NCI-H524 treated with DMSO at 0.1 percent for 48 hours (cell line): ENCODE measurements around the gene POLH.
"Not testable (repeated sequence)": the region's sequence is repeated elsewhere in the genome, so short reads cannot be mapped to it uniquely, and the experiment has no call there.

Experiments
- DNase-seq: peaks from one replicate; lab custom pipeline; 2025; lab: John Stamatoyannopoulos, UW

Gene POLH

DNA sequence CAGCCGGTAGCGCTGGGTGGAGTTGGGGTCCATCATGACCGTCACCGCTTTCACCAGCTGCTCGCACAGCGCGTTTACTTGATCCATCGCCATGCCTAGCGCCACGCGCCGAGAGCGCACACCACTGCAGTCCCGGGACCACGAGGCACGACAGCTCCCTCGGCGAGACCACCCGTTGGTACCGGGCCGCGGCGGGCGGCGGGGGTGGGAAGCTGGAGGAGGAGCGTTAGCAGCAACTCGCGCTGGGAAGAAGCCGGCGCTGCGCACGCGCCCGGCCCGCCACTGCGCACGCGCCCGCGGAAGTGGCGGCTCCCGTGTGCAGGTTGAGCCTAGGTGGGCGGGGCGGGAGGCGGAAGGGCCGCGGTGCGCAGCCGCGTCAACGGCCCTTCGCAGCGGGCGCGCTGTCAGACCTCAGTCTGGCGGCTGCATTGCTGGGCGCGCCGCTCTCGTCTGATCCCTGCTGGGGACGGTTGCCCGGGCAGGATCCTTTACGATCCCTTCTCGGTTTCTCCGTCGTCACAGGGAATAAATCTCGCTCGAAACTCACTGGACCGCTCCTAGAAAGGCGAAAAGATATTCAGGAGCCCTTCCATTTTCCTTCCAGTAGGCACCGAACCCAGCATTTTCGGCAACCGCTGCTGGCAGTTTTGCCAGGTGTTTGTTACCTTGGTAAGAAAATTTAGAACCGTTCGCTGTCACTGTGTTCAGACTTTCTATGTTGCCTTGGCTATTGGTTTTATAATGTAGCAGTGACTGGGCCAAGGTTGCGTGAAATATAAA lies at the start of gene POLH, which contains the start of gene XPO5:
Gene POLH (plus strand): TSS at position 414 of the 780 bp plus-strand sequence. CDS start 6,135 bp downstream, outside the sequence.
Gene XPO5 (minus strand): TSS at position 267 of the 780 bp plus-strand sequence. CDS start 174 bp downstream, at position 93.
- DNase-seq, result peak; percentile 68

- no peak for DNase-seq
Measured at GRCh38 chr6:43532201-43532600, 43.8 kb upstream of the POLH start.

DNA sequence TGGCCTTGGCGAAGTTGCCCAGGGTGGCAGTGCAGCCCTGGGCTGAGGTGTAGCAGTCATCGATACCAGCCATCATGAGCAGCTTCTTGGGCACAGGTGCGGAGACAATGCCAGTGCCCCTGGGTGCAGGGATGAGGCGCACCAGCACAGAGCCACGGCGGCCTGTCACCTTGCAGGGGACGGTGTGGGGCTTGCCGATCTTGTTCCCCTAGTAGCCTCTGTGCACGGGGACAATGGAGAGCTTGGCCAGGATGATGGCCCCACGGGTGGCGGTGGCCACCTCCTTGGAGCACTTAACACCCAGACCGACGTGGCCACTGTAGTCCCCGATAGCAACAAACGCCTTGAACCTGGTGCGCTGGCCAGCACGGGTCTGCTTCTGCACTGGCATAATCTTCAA lies 37.0 kb upstream of the POLH start:
- DNase-seq, result not testable (repeated sequence)

DNA sequence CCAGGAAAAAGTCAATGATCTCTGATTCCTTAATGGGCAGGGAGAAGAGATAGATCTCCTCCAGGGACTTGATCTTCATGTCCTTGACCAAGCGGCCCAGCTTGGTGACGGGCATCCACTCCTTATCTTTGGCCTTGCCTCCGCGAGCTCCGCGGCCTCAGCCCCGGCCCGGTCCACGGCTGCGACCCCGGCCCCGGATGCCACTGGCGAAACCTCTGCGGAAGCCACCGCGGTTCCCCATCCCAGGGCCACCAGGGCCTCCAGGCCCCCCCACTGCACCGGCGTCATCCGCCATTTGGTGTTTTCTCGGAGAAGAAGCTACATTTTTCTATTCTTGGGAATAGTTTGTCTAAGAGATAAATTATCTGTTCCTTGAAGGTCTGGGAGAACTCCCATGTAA lies 36.6 kb upstream of the POLH start:
- DNase-seq, result not testable (repeated sequence)

- no peak for DNase-seq
Measured at GRCh38 chr6:43540507-43540906, 35.5 kb upstream of the POLH start.

GRCh38 chr6:43541774-43542471 lies 34.1 kb upstream of the POLH start:
- no peak for DNase-seq

DNA sequence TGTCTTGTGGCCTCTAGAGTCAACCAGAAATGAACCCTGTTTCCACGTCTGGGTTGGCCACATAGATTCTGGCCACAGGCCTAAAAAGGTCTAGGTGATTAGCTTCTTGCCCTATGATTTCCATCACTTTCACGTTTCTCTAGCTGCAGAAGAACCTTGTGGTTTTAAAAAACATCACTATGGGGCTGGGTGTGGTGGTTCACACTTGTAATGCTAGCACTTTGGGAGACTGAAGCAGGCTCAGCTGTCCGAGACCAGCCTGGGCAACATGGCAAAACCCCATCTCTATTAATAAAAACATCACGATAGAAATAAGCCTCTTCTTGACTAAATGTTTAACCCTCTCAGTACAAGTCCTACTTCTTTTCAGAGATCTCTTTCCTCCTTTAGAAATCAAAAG lies 31.5 kb upstream of the POLH start:
- no peak for DNase-seq

- no peak for DNase-seq
Measured at GRCh38 chr6:43547222-43547621, 28.8 kb upstream of the POLH start.

GRCh38 chr6:43557620-43558019 lies 18.4 kb upstream of the POLH start:
- DNase-seq, result not testable (repeated sequence)

- no peak for DNase-seq
Measured at GRCh38 chr6:43559328-43559727, 16.7 kb upstream of the POLH start.

GRCh38 chr6:43570876-43571441 lies 5.0 kb upstream of the POLH start:
- DNase-seq, result no peak

GRCh38 chr6:43572015-43572414 lies 4.0 kb upstream of the POLH start:
- DNase-seq, result no peak

DNA sequence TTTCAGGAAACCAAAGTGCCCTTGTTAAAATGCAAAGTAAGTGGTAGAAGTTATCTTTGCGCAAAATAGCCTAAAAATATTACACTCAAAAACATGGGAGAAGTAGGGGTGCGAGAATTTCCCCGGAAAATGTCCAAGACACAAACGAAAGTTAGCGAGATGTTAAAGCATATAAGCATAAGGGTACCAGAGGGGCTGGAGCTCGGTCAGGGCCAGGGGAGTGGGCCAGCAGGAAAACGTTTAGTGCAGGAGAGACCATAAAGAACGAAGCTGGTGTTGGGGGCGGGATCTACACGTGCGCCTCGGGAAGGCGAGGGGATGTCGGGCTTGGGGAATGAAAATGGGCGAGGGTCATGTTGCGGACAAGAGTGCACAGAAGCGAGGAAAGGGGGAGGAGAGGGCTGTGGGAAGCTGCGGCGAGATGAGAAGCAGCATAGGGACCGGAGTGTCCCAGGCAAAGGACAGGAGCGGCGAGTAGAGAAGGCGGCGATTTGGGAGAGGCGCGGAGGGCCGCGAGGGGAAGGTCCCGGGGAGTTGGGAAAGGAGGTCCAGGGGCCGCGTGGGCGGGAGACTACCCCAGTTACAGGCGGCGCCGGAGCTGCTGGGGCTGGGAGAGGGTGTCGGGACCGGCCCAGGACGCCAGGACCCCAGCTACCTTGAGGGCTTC lies 747 bp upstream of the POLH start:
- no peak for DNase-seq

DNA sequence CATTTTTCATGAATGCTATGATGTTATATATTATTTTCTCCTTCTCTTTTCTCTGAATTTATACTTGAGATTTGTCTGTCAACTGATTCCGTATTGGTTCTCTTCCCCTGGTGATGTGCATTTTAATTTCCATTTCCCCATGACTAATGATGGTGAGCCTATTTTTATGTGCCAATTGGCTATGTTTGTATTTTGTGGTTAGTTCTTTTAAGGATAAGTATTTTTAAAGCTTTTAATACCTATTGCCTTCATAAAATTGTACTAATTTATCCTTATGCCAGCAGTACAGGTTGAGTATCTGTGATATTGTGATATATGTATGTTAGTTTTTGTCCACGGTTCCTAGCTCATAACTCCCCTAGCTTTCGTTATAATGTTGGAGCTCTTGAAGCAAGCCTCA lies 2.8 kb downstream of the POLH start:
- DNase-seq, result no peak

- no peak for DNase-seq
Measured at GRCh38 chr6:43579171-43579570, 3.2 kb downstream of the POLH start.

- DNase-seq, result no peak
Measured at GRCh38 chr6:43582911-43583310, 6.9 kb downstream of the POLH start.

- no peak for DNase-seq
Measured at GRCh38 chr6:43584892-43585570, 9.0 kb downstream of the POLH start.

DNA sequence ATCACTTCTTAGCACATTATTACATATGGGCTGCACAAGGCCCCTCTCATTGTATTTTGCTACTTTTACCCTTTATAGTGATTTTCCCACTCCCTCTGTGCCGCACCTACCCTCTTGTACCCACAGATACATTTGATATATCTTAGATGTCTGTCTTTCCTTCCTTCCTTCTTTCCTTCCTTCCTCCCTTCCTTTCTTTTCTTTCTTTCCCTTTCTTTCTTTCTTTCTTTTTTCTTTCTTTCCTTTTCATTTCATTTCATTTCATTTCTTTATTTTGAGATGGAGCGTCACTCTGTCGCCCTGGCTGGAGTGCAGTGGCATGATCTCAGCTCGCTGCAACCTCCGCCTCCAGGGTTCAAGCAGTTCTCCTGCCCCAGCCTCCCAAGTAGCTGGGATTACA lies 12.2 kb downstream of the POLH start:
- no peak for DNase-seq

DNA sequence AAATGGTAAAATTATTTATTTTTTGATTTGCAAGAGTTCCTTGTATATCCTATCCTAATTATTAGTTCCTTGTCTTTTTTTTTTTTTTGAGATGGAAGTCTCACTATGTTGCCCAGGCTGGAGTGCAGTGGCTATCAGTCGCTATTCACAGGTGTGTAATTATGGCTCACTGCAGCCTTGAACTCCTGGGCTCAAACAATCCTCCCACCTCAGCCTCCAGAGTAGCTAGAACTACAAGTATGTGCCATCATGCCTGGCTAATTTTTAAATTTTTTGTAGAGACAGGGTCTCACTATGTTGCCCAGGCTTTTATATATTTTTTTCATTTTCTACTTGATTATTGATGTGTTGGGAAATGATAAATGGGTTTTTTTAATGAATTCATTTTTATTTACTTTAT lies 13.6 kb downstream of the POLH start:
- DNase-seq, result not testable (repeated sequence)

GRCh38 chr6:43593938-43594337 lies 18.0 kb downstream of the POLH start:
- no peak for DNase-seq

DNA sequence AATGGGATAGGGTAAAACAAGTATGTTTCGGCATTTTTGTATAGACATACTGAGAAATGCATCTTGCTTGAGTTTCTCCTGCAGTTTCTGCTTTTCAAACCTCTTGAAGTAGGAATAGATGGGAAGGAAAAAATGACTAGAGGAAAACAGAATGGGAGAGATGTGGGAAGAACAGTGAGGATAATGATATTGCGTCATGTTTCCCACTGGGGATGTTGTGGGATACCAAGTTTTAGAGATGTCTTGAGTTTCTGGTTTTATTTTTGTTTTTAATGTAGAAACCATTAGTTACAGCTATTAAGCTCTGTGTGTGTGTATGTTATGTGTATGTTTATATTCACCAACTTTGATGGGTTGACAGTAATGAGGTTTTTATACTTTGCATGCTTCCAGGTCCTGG lies 24.6 kb downstream of the POLH start:
- no peak for DNase-seq

DNA sequence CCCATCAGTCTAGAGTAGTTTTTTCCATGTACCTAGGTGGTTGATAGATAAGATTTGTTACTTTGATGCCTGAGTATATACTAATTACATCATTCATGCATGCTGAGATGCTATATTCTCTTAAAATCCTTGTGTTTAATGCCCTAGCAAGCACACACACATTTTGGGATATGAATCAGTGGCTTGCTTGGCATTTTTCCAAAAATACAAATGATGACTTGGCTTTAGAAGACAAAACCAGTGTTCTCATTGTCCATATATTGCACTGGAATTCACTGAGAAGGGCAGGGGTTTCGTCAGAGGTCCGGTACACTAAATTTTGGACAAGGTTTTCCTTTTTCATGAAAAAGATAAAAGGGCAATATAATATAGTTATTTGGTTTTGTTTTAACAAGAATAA lies 28.2 kb downstream of the POLH start:
- DNase-seq, result no peak
